ENCODE measurements around the gene CWC27. TPM values are rescaled to one million over a fixed set of nuclear protein-coding genes. Genes with fewer than 3 reads are reported as not detected.

CWC27 gene
- total and polyA plus RNA-seq, 9 of the 15 experiments (the other 6 are each of a cell fraction or from before 2014, with no cell fraction given): 19.7 to 49.3 (median 38.3) TPM

GRCh38 chr5:65035211-65036206, 266.8 kb downstream of the CWC27 start (continued):
- TF ChIP-seq GTF3C2 (IDR thresholded peaks at IDR 0.05; ENCODE audit: borderline replicate concordance, extremely low read depth, insufficient read length) (no peak), ZFX (CRISPR knock-in tag; IDR thresholded peaks at IDR 0.05) (peak; percentile 94), TSC22D4 (tag; IDR thresholded peaks at IDR 0.05) (no peak), CXXC5 (CRISPR knock-in tag; IDR thresholded peaks at IDR 0.05) (peak; percentile 92), CBX3 (IDR thresholded peaks at IDR 0.05; ENCODE audit: borderline replicate concordance in 1 of 2, low read length in 2 of 2) (0 out of 3 replicates have a peak, but pooled peaks of 1 of the 2 experiments have one; percentile 8), RFX5 (IDR thresholded peaks at IDR 0.05; ENCODE audit: low read depth, low read length) (no peak), ZNF395 (CRISPR knock-in tag; IDR thresholded peaks at IDR 0.05) (peak; percentile 84), RBM34 (IDR thresholded peaks at IDR 0.05; ENCODE audit: borderline replicate concordance, insufficient read depth, low read length) (no peak), ZNF224 (CRISPR knock-in tag; IDR thresholded peaks at IDR 0.05) (no peak), ZNF551 (CRISPR knock-in tag; IDR thresholded peaks at IDR 0.05) (no peak), TAF9B (IDR thresholded peaks at IDR 0.05; ENCODE audit: partially characterized antibody) (peak; percentile 64), TARDBP (IDR thresholded peaks at IDR 0.05) (peak; percentile 88), CHD2 (IDR thresholded peaks at IDR 0.05; ENCODE audit: low read depth, low read length) (peak; percentile 60; the same call in 1 of the 2 replicates), TRIM25 (IDR thresholded peaks at IDR 0.05; ENCODE audit: borderline replicate concordance) (0 out of 2 replicates have a peak, but pooled peaks have one; percentile 29), WHSC1 (IDR thresholded peaks at IDR 0.05; ENCODE audit: low read length) (no peak), ZBTB2 (IDR thresholded peaks at IDR 0.05) (peak; percentile 93)

Data from K562 (cell line).